NCI-H748 treated with DMSO at 0.1 percent for 48 hours (cell line): ENCODE measurements around the gene HS3ST4.
A peak's percentile ranks its signal among the peaks of the same experiment; 100 is the strongest.
"Not testable (repeated sequence)": the region's sequence is repeated elsewhere in the genome, so short reads cannot be mapped to it uniquely, and the experiment has no call there.

Experiments
- DNase-seq: peaks from one replicate; lab custom pipeline; 2025; lab: John Stamatoyannopoulos, UW

Gene HS3ST4

DNA sequence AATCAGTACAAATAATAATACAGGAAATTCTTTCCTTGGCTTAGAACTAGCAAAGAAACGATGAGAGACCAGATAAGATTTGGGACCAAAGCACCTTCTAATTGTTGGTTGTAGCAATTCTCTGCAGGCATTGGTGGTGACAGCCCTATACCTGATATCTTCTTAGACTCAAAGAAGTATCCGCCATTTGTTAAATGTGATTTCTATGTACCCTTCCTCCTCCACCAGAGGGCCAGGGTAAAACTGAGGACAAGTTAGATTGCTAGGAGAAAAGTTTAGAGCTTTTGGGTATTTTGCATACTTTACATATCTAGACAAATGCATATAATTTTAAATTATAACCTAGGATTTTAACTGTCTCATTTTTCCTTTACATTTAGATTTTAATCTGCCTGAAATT, 304.3 kb downstream of the HS3ST4 start:
- no peak for DNase-seq

DNA sequence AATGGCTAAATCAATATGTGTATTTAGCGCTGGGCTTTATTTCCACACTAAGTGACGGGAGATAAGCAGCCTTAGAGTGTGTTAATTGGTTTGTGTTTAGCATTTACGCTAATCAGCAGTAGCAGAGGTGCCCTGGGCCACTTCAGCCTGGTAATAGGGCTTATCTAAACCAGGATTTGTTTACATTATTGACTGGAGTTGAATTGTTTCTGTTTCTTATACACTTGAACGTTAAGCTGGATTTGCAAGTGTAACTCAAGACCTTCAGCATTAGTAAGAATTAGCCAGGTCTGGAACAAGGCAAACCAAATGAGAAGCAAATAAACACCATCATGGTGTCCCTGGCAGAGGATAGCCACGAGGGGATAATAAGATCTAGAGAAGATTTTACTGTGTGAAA, 313.6 kb downstream of the HS3ST4 start:
- DNase-seq, result peak; percentile 1

GRCh38 chr16:26012376-26012775, 320.6 kb downstream of the HS3ST4 start:
- no peak for DNase-seq

- DNase-seq, result no peak
Observed at GRCh38 chr16:26015776-26016175, 324.0 kb downstream of the HS3ST4 start.

DNA sequence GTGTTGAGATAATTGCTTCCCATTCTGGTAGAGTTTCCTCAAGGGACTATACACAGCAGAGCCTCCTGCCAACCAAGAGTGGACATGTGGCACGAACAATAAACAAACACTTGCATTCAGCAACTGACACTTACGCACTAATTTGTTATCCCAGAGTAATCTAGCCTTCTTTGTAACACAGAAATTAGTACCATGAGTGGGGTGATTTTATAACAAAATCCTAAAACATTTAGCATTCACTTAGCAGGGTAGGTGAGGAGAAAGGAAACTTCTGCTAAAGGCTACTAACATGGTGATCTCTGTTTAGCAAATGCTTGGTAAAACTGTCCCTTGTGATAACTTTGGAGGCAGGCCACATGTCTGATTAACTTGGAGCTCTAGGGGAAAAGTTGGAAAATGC, 325.2 kb downstream of the HS3ST4 start:
- DNase-seq, result no peak

DNA sequence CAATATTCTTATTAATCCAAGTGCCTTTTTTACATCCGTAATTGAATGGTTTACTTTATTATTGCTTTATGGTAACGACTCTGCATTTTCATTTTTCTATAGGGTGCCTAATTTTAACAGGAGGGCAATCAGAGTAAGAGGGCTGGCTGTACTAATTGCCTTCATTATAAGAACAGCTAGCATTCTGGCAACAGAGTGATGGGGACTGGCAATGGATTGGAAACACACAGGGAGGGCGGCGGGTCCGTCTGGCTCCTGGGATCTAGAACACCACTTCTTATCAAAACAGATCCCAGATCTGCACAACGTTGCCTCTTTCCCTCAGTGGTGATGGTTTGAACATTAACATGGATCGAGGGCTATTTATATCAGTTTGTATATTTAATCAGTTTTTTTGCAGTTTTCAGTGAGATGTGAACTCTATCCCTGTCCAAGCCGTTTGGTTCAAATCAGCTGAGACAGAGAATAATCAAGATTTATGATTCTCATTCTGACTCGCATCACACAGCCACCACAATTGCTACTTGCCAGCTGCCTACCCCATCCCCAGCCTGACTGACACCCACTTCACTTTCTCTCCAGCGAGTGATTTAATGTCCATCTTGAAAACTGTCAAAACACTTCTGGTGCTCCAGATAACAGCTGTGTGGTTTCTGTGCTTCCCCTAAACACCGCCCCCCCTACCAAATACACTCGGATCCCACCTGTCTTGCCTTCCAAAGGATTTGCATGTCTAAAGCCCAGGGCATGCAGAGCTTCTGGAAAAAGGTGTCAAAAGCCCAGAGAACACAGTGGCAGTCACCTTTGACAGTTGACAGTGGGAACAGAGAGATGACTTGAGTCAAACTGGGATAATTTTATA, 327.9 kb downstream of the HS3ST4 start:
- peak; percentile 25 for DNase-seq

- no peak for DNase-seq
Observed at GRCh38 chr16:26026709-26027450, 335.1 kb downstream of the HS3ST4 start.

DNA sequence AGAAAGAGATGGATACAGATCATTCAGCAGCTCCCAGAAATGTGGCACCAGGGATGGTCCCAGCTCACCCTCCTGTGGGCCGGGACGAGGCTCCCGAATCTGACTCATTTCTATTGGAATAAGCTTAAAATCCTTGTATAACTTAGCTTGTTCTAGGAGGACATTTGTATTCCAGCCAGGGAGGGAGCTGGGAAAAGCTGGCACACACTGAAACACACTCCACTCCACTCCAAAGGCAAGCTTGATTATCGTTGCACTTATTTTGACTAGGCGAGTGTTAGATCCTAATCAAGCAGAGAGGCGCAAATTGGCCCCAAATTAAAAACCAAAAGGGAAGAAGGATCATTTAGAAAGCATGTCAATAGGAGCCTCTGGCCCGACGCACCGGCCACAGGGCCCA, 339.5 kb downstream of the HS3ST4 start:
- no peak for DNase-seq

GRCh38 chr16:26032661-26033060, 340.9 kb downstream of the HS3ST4 start:
- DNase-seq, result not testable (repeated sequence)

DNA sequence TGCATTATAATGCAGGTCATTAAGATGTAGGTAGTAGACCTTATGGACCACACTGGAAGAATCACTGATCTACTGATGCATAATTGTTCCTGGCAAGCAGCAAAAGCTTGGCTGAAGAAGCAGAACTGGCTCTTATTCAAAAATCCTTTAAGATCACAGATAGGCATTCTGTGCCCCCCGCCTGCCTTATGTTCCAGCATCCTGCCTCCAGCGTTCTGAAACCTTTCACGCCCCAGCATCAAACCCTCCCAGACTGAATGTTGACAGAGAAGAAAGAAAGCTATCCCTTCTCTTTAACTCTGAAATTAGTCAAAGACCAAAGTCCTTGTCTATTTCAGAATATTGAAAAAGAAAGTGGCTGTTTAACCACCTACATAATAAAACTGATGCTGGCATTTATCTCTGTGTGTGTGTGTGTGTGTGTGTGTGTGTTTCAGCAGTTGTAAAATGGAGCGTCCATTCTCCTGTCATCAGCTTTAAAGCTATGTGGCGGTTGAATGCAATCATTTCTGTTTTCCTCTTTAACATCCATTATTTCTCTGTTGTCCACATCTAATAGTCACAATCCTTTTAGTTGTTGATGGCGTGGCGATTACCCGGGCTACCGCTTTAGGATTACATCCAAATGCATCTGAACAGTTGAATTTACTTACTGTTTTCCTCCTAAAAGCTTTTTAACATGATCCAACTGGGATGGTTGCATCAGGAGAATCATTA, 350.4 kb downstream of the HS3ST4 start:
- no peak for DNase-seq

DNA sequence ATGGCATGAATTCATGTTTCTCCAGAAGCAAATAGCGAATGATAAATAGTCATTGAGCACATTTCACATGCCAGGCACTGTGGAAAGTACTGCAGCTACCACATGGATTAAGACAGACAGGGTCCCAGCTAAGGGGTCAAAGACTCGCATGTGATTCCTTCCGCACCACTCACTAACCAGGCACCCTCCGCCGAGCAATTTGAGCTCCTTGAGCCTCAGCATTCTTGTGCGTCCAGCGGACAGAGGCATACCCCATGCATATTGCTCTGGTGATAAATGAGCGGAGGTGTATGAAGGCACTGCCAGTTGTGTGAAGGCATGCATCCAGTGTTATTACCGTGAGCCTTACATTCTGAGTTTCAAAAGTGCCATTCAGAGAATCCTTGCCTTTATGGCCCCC, 358.7 kb downstream of the HS3ST4 start:
- DNase-seq, result no peak

- DNase-seq, result no peak
Observed at GRCh38 chr16:26051063-26051462, 359.3 kb downstream of the HS3ST4 start.

DNA sequence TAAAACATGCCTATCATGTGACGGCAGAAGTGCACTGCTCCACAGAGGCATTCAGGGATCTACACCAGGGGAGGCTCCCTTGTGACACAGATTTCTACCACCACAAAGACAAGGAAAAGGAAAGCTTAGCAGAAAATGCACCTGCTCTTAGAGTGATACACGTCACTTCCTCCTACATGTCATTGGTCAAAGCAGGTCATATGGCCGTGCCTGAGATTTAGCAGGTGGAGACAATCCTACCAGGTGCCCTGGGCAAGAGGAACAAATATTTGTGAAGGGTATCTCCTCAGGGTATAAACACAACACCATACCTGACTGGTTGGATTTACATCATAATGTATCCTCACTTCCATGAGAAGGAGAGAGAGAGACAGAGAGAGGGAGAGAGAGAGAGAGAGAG, 362.1 kb downstream of the HS3ST4 start:
- DNase-seq, result no peak

DNA sequence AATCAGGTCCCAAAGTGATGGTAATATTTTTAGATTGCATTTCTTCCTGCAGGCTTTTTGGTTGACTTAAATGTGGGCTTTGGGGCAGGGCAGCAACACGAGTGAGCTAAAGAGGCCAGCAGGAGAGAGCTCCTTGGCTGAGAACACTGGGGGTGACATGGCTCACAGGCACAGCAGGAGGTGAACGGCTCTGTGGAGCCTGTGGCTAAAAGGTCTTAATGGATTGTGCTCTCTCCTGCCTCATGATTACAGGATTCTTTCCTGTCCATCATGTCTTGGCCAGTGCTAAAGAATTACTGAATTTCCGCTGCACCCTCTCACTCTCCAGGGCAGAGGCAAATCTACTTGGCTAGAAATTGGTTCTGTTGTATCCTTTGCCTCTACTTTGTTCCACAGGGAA, 366.6 kb downstream of the HS3ST4 start:
- no peak for DNase-seq

DNA sequence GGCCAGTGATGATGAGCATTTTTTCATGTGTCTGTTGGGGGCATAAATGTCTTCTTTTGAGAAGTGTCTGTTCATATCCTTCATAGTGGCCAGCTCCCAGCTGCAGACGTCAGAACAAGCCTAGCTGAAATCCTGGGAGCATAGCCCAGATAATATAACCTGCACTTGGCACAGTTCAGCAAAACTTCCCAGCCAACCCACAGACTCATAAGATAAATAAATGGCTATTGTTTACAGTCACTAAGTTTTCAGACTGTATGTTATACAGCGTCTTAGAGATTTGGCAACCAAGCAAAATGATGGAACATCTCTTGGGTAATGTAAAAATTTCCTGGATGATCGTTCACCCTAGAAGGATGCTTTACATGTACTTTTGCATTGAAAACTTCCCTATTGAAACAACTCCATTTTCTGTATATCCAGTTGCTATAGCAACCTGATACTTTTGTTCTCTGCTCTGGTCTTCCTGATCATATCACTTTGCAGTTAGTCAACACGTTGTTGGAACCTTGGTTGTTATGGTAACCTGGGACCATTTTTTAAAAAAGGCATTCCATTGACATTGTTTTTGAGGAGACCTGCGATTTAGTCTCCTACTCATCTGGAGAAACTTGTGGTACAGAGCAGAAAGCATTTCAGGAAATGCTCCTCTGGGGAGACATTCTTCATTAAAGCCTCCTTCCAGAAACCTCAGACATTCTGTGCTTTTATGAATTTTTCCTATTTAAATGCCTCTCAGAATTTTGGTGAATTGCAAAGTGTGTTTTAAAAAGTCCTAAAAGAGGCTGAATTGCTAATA, 378.7 kb downstream of the HS3ST4 start:
- peak; percentile 1 for DNase-seq

DNA sequence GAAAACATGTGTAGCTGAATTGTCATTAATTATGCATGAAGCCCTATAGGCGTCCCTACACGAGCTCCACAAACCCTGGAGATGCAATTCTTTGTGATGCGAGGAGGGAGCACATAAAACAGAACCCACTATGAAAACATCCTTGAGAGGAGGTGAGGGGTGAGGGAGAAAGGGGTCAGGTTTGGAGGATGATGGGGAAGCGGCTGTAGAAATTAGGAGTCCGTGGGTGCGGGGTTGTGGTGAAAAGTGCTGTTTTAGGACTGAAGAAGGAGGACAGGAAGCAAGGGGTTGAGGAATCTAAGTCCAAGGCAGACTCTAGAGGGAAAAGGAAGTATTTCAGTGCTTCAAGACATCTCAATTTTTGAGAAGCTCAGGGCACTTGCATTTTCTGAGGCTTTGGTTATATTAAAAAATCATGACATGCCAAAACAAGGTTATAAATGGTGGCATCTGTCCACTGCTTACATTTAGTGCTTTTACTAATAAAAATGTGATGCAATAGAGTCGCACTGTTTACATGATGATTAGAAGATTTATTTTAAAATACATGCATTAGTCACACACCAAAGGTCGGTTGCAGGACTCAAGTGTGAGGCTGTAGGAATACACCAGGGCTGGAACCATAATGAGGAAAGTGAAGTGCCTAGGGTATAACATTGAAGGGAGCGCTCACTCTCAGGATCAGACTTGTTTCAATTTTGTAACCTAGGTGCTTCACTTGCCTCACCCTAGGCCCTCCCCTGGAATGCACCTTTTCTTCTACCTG, 379.5 kb downstream of the HS3ST4 start:
- DNase-seq, result no peak

- peak; percentile 62 for DNase-seq
Observed at GRCh38 chr16:26078716-26079355, 387.1 kb downstream of the HS3ST4 start.

DNA sequence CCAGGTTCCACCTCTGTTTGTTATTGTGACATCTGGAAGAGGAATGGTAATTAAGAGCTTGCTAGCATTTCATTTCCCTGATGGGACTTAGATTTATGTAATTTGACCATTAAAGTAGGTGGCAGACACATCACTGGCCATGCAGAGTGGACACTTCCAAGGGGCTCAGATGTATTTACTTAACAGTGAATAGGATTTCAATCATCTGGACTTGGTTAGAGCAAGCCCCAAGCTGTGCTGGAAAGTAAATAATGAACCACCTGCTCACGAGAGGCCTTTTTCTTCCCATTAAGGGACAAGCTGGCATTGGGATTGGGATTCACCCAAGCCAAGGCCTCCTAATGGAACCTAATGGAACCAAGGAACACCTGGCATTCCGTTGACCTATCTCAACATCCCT, 395.3 kb downstream of the HS3ST4 start:
- peak; percentile 75 for DNase-seq

DNA sequence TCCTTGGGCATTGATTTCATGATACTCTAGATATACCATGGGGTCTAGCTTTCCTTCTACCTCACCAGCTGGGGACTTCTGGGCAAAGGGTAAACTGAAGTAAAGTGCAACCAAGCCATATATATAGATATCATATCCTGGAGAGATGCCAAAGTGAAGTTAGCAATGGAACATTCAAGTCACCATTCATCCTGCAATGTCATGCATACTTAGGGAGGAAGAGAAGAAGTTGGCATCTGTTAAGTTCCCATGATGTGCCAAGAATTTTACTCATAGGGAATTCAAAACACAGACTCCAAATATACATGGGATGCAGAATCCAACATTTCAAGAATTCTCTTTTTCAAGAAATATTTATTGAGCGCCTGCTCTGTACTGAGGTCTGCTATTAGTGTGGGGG, 399.8 kb downstream of the HS3ST4 start:
- DNase-seq, result no peak

- DNase-seq, result not testable (repeated sequence)
Observed at GRCh38 chr16:26098206-26098605, 406.4 kb downstream of the HS3ST4 start.

GRCh38 chr16:26102369-26102768, 410.6 kb downstream of the HS3ST4 start:
- no peak for DNase-seq
